Gastrocnemius medialis (tissue), 4 donors: ENCODE results near the gene ANKRD23. TPM values are rescaled to one million over a fixed set of nuclear protein-coding genes. Genes with fewer than 3 reads are reported as not detected.

Experiments used
- ATAC-seq, 2 donors: fragments of 150-250 bp; one replicate each; pipeline ENCODE4 v1.9.1; 2016
- DNase-seq, 2 donors: peaks; one replicate each; pipeline ENCODE4 v3.0.0-alpha.2; 2019
- H3K27ac ChIP-seq, 4 donors: fragments of 200-600 bp; sonication (generic); 1 replicate in 1 of 4; 2 replicates in 3 of 4; pipeline ENCODE4 v1.5.1; 2016 to 2018; ENCODE audit warnings: mild to moderate bottlenecking in 2 of 4, moderate library complexity in 1 of 4
- H3K27me3 ChIP-seq, 3 donors: fragments of 200-600 bp; sonication (generic) in 2 of 3; 1 replicate in 1 of 3; 2 replicates in 2 of 3; pipeline versions ENCODE4 v1.5.1 to v1.6.0; 2016 to 2019; ENCODE audit warnings: mild to moderate bottlenecking in 1 of 3, moderate library complexity in 1 of 3
- H3K36me3 ChIP-seq, 2 donors: fragments of 200-600 bp; sonication (generic) in 1 of 2; one replicate each; pipeline ENCODE4 v1.5.1; 2017 to 2018
- H3K4me1 ChIP-seq, 2 donors: fragments of 200-600 bp; sonication (generic) in 1 of 2; one replicate each; pipeline ENCODE4 v1.5.1; 2016 to 2017; ENCODE audit warnings: mild to moderate bottlenecking in 2 of 2
- H3K4me3 ChIP-seq, 4 donors: fragments of 200-600 bp; sonication (generic) in 3 of 4; 1 replicate in 1 of 4; 2 replicates in 3 of 4; pipeline ENCODE4 v1.5.1; 2016 to 2019; ENCODE audit warnings: mild to moderate bottlenecking in 2 of 4
- H3K9me3 ChIP-seq, 3 donors: fragments of 200-600 bp; sonication (generic) in 2 of 3; 1 replicate in 1 of 3; 2 replicates in 2 of 3; pipeline ENCODE4 v1.5.1; 2016 to 2019
- CTCF ChIP-seq, 5 experiments: fragments of 450-650 bp in 3 of 5; fragments of 200-600 bp in 2 of 5; sonication (generic) in 2 of 5; IDR thresholded peaks in 4 of 5; conservative IDR thresholded peaks in 1 of 5; 1 replicate in 4 of 5; 2 replicates in 1 of 5; pipeline ENCODE4 v1.5.1; 2016 to 2019; ENCODE audit warnings: antibody characterized with exemption in 5 of 5, mild to moderate bottlenecking in 3 of 5, moderate library complexity in 3 of 5
- POLR2A ChIP-seq, 2 donors: fragments of 450-650 bp; IDR thresholded peaks; one replicate each; pipeline ENCODE4 v1.6.1; 2017; ENCODE audit warnings: antibody characterized with exemption in 2 of 2, mild to moderate bottlenecking in 2 of 2, moderate library complexity in 2 of 2
- in situ Hi-C, 4 donors: fragments of 200-750 bp; cut with MboI; loops; one replicate each; pipeline versions ENCODE4 v1.15.0 to v1.8.0; 2017; ENCODE audit warnings: low sequenced_read_pairs in 4 of 4
- intact Hi-C: fragments of 100-400 bp; cut with DNase I; formaldehyde crosslinking; loops from one replicate; pipeline ENCODE4 v1.15.1; 2023; ENCODE audit warnings: low total_unique reads
- total RNA-seq, 4 donors: library from RNA; depleted of rRNA; stranded (reverse); fragments of >200 nt; gene quantifications; one replicate each; pipeline versions ENCODE4 v1.1.0 to v1.2.3, GENCODE V29; 2016

Gene ANKRD23
- total RNA-seq, 4 donors from 2014 or later = 642 to 1,565 (median 923) TPM

- Histone ChIP-seq H3K27me3 (no peaks in the 10 kb centered on the region), H3K36me3 (no peaks in the 10 kb centered on the region), H3K4me3 (no peak overlapping the region), H3K4me1 (peaks cover 9 to 11% of the 10 kb centered on the region in 2 donors), H3K27ac (no peak overlapping the region), H3K9me3 (no peaks in the 10 kb centered on the region)
- ATAC-seq = no peak
- no peak for TF ChIP-seq POLR2A (IDR thresholded peaks at IDR 0.05)
- TF ChIP-seq CTCF (IDR thresholded peaks at IDR 0.05 in 4 of 5, conservative IDR thresholded peaks at IDR 0.05 in 1 of 5) = no peak
- intact Hi-C loops (loop anchor here (1.0 kb wide), 1 partner anchor 16 kb away; no protein-coding TSS in a partner anchor), in situ Hi-C loops (no loop called here)
- DNase-seq = no peak
Observed at GRCh38 chr2:96878796-96879544, 35.1 kb upstream of the ANKRD23 start.

- no peak for DNase-seq
- H3K4me1 ChIP-seq = peaks cover 17 to 18% of the 10 kb centered on the region in 2 donors
Observed at GRCh38 chr2:96878171-96878570, 34.4 kb upstream of the ANKRD23 start.

GRCh38 chr2:96877631-96878092 is 33.8 kb upstream of the ANKRD23 start:
- Histone ChIP-seq H3K9me3 (no peaks in the 10 kb centered on the region), H3K27me3 (no peaks in the 10 kb centered on the region), H3K4me3 (no peak overlapping the region), H3K36me3 (no peaks in the 10 kb centered on the region), H3K27ac (no peak overlapping the region), H3K4me1 (peaks cover 22 to 23% of the 10 kb centered on the region in 2 donors)
- no peak for TF ChIP-seq CTCF (IDR thresholded peaks at IDR 0.05 in 4 of 5, conservative IDR thresholded peaks at IDR 0.05 in 1 of 5)
- TF ChIP-seq POLR2A (IDR thresholded peaks at IDR 0.05) = no peak
- in situ Hi-C loops (no loop called here), intact Hi-C loops (no loop called here)
- ATAC-seq (no peak), DNase-seq (no peak)

More at GRCh38 chr2:96878171-96878570, 34.4 kb upstream of the ANKRD23 start:
- intact Hi-C loops (no loop called here), in situ Hi-C loops (no loop called here)
- Histone ChIP-seq H3K27me3 (no peaks in the 10 kb centered on the region), H3K4me3 (no peak overlapping the region), H3K27ac (no peak overlapping the region), H3K36me3 (no peaks in the 10 kb centered on the region), H3K9me3 (no peaks in the 10 kb centered on the region)
- ATAC-seq = no peak
- no peak for TF ChIP-seq POLR2A (IDR thresholded peaks at IDR 0.05)
- TF ChIP-seq CTCF (IDR thresholded peaks at IDR 0.05 in 4 of 5, conservative IDR thresholded peaks at IDR 0.05 in 1 of 5) = no peak

GRCh38 chr2:96877042-96877451 is 33.2 kb upstream of the ANKRD23 start:
- in situ Hi-C loops (no loop called here), intact Hi-C loops (no loop called here)
- Histone ChIP-seq H3K27ac (no peak overlapping the region), H3K9me3 (no peaks in the 10 kb centered on the region), H3K27me3 (no peaks in the 10 kb centered on the region), H3K4me1 (peaks cover 24% of the 10 kb centered on the region in 2 donors), H3K4me3 (no peak overlapping the region), H3K36me3 (no peaks in the 10 kb centered on the region)
- no peak for TF ChIP-seq CTCF (IDR thresholded peaks at IDR 0.05 in 4 of 5, conservative IDR thresholded peaks at IDR 0.05 in 1 of 5)
- no peak for TF ChIP-seq POLR2A (IDR thresholded peaks at IDR 0.05)
- ATAC-seq (no peak), DNase-seq (no peak)
